Stimulated activated naive CD8-positive, alpha-beta T cell treated with anti-CD3 and anti-CD28 coated beads, Interleukin-15, amount 100 ng/mL, for 72 hours (primary cell): ENCODE results near the gene VPS13D.

ENCODE experiments used
- ATAC-seq: fragments of 150-1000 bp; cut with Tn5 transposase; 2 replicates; pipeline ENCODE4 v1.10.0; 2021; ENCODE audit warnings: mild to moderate bottlenecking, moderate library complexity
- DNase-seq, 2 donors: peaks; one replicate each; pipeline ENCODE4 v3.0.0; 2021 to 2022
- H3K27ac Mint-ChIP-seq, 2 donors: one replicate each; pipeline ENCODE4 v1.8.0; 2022; ENCODE audit warnings: mild to moderate bottlenecking in 2 of 2, mixed read lengths in 2 of 2, moderate library complexity in 2 of 2
- H3K27me3 Mint-ChIP-seq: one replicate; pipeline ENCODE4 v1.8.0; 2022; ENCODE audit warnings: mixed read lengths
- H3K4me1 Mint-ChIP-seq: one replicate; pipeline ENCODE4 v1.8.0; 2022; ENCODE audit warnings: mild to moderate bottlenecking, mixed read lengths
- H3K4me3 Mint-ChIP-seq, 2 donors: one replicate each; pipeline ENCODE4 v1.8.0; 2022; ENCODE audit warnings: mild to moderate bottlenecking in 2 of 2, mixed read lengths in 2 of 2, moderate library complexity in 1 of 2
- H3K9me3 Mint-ChIP-seq, 2 donors: one replicate each; pipeline ENCODE4 v1.8.0; 2022; ENCODE audit warnings: mixed read lengths in 2 of 2

VPS13D gene

DNA sequence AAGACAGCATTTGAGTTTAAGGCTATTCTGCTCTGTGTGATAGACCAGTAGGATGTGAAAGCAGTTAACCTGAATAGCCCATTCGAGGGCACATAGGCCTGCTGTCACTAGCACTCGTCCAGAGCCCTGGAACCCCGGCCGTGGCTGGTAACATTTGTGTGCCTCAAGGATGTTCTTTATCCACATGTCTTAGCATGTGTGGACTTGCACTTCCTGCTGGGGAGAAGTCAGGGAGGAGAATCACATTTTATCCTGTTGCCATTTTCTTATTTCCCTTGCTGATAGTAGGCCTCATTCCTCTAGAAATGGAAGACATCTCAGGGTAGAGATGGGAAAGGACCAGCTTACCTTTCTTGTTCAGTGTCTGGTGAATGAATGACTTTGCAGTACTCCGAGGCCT lies 54.7 kb downstream of the VPS13D start:
- Mint-ChIP-seq H3K27ac (no peak overlapping the region), H3K27me3 (no peaks in the 10 kb centered on the region), H3K4me3 (no peak overlapping the region), H3K4me1 (peaks cover 16% of the 10 kb centered on the region), H3K9me3 (no peaks in the 10 kb centered on the region)
- DNase-seq (no peak), ATAC-seq (no peak)

DNA sequence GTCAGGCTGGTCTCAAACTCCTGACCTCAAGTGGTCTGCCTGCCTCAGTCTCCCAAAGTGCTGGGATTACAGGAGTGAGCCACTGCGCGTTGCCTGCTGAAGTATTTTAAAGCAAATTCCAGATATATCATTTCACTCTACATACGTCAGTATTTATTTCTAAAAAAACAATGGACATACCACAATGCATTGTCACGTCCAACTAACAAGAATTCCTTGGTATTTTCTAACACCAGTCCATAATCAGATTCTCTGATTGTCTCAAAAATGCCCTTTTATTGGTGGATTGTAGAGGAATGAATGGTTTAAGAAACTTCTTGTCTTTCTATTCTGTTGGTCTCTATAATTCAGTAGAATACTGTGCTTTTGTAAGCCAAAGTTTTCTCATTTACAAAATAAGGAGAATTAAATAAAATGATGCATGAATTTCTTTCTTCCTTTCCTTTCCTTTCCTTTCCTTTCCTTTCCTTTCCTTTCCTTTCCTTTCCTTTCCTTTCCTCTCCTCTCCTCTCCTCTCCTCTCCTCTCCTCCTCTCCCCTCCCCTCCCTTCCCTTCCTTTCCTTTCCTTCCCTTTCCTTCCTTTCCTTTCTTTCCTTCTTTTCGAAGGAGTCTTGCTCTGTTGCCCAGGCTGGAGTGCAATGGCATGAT lies 55.8 kb downstream of the VPS13D start:
- H3K4me3 Mint-ChIP-seq: no peak overlapping the region
- no peak overlapping the region for H3K27ac Mint-ChIP-seq
- ATAC-seq (no peak), DNase-seq (no peak)
- no peaks in the 10 kb centered on the region for H3K27me3 Mint-ChIP-seq
- peaks cover 16% of the 10 kb centered on the region for H3K4me1 Mint-ChIP-seq
- H3K9me3 Mint-ChIP-seq: no peaks in the 10 kb centered on the region

DNA sequence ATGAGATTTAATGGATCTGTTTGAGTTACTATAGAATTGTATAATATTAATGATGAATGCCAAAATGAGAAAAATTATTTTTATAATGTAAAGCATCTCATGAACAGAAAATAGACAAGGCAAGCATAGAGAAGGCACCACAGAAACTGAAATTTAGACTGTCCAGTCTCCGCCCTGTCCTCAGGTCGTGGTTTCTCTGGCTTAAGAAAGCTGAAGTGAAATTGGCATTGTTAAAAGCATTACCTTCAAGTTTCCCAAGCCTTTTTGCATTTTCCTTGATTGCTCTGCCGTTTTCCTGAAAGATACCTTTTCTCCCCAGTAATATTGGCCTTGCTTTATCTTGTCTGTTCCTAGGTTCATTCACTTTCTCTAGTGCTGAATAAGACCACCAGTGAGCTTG lies 58.0 kb downstream of the VPS13D start:
- Mint-ChIP-seq H3K4me3 (no peak overlapping the region), H3K27me3 (no peaks in the 10 kb centered on the region), H3K27ac (no peak overlapping the region), H3K4me1 (peaks cover 16% of the 10 kb centered on the region), H3K9me3 (no peaks in the 10 kb centered on the region)
- ATAC-seq: no peak
- no peak for DNase-seq

DNA sequence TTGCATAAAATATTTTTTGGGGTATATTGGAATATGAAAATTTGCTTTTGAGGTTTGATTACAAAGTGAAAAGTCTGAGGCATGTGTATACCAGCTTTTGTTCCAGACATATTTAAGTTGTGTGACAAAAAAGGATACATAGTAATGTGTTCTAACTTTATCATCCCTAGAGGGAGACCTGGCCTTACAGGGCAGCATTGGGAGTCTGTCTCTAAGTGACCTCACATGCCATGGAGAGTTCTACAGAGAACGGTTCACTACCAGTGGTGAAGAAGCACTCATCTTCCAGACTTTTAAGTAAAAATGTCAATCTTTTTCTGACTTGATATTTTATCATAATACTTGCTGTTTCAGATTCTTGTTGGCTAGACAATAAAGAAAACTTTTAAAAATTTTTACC lies 61.0 kb downstream of the VPS13D start:
- H3K9me3 Mint-ChIP-seq: no peaks in the 10 kb centered on the region
- DNase-seq: no peak
- H3K4me3 Mint-ChIP-seq: no peak overlapping the region
- no peak overlapping the region for H3K27ac Mint-ChIP-seq
- ATAC-seq: no peak
- H3K4me1 Mint-ChIP-seq: peaks cover 18% of the 10 kb centered on the region
- H3K27me3 Mint-ChIP-seq: no peaks in the 10 kb centered on the region

DNA sequence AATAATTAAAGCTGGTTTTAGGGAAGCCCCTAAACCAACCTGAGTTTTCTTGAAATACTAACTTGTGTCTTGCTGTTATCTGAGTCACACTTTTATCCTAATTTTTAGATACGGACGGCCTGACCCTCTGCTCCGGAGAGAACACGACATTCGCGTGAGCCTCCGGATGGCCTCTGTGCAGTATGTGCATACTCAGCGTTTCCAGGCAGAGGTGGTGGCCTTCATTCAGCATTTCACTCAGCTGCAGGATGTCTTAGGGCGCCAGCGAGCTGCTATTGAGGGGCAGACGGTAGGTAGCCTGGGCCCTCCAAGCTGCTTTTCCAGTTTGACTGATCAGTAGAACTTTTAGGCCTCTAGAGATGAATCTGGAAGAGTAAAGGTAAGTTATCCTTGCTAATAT lies 63.6 kb downstream of the VPS13D start:
- H3K27me3 Mint-ChIP-seq: no peaks in the 10 kb centered on the region
- ATAC-seq: no peak
- no peak for DNase-seq
- H3K4me3 Mint-ChIP-seq: no peak overlapping the region
- H3K27ac Mint-ChIP-seq: no peak overlapping the region
- H3K9me3 Mint-ChIP-seq: no peaks in the 10 kb centered on the region
- peaks cover 30% of the 10 kb centered on the region for H3K4me1 Mint-ChIP-seq

DNA sequence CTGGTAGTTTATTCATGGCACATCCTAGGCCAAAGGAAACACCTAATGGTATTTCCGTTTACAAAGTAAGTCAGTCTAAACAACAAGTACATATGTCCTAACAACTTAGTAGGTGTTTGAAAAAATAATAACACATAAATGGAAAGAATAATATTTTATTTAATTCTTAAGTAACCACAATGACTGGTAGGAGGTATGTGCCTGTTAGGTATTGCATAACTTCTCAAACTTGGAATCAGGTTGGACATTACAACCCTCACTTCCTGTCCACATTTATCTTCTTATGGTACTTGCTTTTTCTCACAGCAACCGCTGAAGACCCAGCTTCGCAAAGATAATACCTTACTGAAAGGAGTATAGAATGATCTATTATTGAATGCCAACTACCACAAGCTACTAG lies 64.2 kb downstream of the VPS13D start:
- no peak for DNase-seq
- H3K4me1 Mint-ChIP-seq: peaks cover 36% of the 10 kb centered on the region
- H3K4me3 Mint-ChIP-seq: no peak overlapping the region
- no peaks in the 10 kb centered on the region for H3K27me3 Mint-ChIP-seq
- no peak overlapping the region for H3K27ac Mint-ChIP-seq
- ATAC-seq: no peak
- no peaks in the 10 kb centered on the region for H3K9me3 Mint-ChIP-seq

DNA sequence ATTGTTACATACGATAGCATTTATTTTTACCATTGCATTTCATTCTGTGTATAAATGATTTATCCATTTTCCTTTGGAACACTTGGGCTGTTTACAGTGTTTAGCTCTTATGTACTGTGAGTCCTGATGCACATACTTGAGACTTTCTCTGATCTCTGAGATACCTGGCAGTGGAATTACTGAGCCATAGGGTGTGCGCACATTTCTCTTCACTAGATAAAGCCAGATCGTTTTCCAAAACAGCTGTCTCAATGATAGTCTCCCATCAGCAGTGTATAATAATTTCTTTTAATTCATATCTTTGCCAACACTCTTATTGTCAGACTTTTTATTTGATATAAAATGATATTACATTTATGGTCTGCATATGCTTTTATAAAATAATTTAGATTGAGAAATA lies 66.2 kb downstream of the VPS13D start:
- ATAC-seq (no peak), DNase-seq (no peak)
- Mint-ChIP-seq H3K27ac (no peak overlapping the region), H3K27me3 (no peaks in the 10 kb centered on the region), H3K9me3 (no peaks in the 10 kb centered on the region), H3K4me3 (peak overlapping the region in 1 of 2 donors; percentile 27), H3K4me1 (peaks cover 37% of the 10 kb centered on the region)

DNA sequence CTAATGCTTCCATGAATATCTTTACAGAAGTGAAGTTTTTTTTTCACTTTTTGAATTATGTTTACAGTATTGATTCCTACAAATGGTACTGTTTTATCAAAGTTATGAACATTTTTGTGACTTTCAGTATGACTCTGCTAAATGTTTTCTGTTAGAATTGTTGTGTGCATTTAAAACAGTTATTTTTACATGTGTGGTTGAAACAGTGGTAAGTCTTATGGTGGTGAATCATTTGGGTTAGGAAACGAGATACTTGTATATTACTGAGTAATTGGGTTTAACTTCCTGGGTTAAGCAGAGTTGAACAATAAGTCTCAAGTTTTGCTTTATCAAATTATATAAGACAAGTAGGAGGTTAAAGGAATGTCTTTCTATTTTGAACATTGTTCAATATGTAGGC lies 66.8 kb downstream of the VPS13D start:
- Mint-ChIP-seq H3K27me3 (no peaks in the 10 kb centered on the region), H3K4me3 (peak overlapping the region; percentile 14 to 56), H3K27ac (peak overlapping the region in 1 of 2 donors; percentile 74), H3K9me3 (no peaks in the 10 kb centered on the region), H3K4me1 (peaks cover 41% of the 10 kb centered on the region)
- DNase-seq (no peak), ATAC-seq (peak; percentile 99)

DNA sequence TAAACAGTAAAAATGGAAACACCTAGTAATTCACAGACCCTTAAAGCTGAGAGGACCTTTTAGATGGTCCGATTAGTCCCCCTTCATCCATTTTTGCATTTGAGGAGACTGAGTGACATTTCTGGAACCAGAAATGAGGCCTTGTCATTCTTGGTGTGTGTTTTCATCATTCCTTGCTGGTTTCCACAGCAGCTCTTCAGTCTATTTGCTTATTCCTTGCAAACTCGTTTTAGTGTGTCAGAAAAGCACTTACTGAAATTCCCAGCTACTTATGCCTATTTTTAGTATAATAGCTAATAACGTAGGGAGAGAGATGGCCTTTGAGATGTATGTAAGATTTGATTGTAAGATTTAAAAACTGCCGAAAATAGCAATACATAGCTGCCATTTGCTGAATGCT lies 70.9 kb downstream of the VPS13D start:
- no peak overlapping the region for H3K27ac Mint-ChIP-seq
- DNase-seq: no peak
- ATAC-seq: no peak
- H3K4me3 Mint-ChIP-seq: no peak overlapping the region
- H3K9me3 Mint-ChIP-seq: no peaks in the 10 kb centered on the region
- H3K27me3 Mint-ChIP-seq: no peaks in the 10 kb centered on the region
- H3K4me1 Mint-ChIP-seq: peaks cover 41% of the 10 kb centered on the region

DNA sequence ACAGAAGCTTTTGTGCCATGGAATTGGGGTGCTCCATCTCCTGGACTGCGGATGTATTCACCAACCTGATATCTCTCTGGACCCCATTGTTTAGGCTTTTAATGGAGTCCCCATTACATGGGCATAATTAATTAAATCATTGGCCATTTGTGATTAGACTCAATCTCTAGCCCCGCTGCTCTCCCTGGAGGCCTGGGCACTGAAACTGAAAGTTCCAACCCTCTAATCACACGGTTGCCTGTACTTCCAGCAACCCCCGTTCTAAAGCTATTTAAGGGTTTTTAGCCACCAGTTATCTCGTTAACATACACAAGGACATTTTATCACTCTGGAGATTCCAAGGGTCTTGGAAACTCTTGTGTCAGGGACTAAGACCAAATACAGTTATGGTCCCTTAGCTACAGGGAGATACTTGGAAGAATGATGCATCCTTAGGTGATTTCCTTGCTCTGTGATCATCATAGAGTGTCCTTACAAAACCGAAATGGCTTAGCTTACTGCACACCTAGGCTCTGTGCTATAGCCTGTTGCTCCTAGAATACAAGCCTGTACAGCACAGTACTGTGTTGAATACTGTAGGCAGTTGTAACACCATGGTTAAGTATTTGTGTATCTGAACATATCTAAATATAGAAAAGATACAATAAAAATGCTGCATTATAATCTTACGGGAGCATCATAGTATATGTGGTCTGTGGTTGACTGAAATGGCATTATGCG lies 71.8 kb downstream of the VPS13D start:
- Mint-ChIP-seq H3K27ac (no peak overlapping the region), H3K4me3 (no peak overlapping the region)

DNA sequence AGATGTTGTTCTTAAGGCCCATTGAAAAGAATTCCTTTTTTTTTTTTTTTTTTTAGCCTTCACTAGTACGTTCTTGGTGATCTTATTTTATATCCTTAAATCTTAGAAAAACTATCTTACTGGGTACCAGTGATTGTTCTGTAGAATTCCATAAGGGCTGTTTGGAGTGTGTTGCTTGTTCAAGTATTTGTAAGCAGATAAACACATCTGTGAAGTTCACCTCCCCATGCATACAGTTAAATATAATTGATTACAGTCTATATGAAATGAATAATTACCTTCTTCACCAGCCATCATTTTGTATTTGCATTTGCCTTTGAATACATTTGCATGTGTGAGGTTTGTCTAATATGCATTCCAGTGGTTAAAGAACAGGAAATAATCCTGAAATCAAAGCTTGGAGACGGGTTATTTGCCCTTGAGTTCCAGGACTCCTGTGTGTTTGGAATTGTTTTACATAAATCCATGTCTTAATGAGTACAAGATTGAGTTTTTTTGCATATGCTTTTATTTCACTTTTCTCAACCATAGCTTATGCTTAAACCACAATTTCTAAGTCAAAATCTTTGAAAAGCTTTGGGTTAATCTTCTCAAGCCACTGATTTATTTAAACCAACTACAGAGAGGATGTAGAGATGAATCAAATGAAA lies 73.1 kb downstream of the VPS13D start:
- H3K27me3 Mint-ChIP-seq: no peaks in the 10 kb centered on the region
- DNase-seq (no peak), ATAC-seq (no peak)
- no peaks in the 10 kb centered on the region for H3K9me3 Mint-ChIP-seq
- no peak overlapping the region for H3K27ac Mint-ChIP-seq
- H3K4me1 Mint-ChIP-seq: peaks cover 19% of the 10 kb centered on the region
- H3K4me3 Mint-ChIP-seq: no peak overlapping the region

More for the DNA sequence above, 71.8 kb downstream of the VPS13D start:
- DNase-seq: no peak
- Mint-ChIP-seq H3K9me3 (no peaks in the 10 kb centered on the region), H3K27me3 (no peaks in the 10 kb centered on the region), H3K4me1 (peaks cover 31% of the 10 kb centered on the region)
- no peak for ATAC-seq

DNA sequence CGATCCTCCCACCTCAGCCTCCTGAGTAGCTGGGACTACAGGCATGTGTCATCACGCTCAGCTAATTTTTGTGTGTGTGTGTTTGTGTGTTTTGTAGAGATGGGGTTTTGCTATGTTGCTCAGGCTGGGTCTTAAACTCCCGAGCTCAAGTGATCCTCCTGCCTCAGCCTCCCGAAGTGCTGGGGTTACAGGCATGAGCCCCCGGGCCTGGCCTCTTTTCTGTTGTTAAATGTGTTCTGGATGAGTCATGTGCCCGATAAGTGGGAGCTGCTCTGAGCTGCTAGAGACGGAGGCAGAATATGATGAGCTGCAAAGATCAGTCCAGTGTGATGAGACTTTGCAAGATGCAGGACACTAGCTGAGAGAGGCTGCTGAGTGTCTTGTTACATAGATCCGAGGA lies 75.5 kb downstream of the VPS13D start:
- H3K27me3 Mint-ChIP-seq: no peaks in the 10 kb centered on the region
- peaks cover 7% of the 10 kb centered on the region for H3K4me1 Mint-ChIP-seq
- H3K27ac Mint-ChIP-seq: no peak overlapping the region
- ATAC-seq (no peak), DNase-seq (no peak)
- H3K4me3 Mint-ChIP-seq: no peak overlapping the region
- no peaks in the 10 kb centered on the region for H3K9me3 Mint-ChIP-seq

DNA sequence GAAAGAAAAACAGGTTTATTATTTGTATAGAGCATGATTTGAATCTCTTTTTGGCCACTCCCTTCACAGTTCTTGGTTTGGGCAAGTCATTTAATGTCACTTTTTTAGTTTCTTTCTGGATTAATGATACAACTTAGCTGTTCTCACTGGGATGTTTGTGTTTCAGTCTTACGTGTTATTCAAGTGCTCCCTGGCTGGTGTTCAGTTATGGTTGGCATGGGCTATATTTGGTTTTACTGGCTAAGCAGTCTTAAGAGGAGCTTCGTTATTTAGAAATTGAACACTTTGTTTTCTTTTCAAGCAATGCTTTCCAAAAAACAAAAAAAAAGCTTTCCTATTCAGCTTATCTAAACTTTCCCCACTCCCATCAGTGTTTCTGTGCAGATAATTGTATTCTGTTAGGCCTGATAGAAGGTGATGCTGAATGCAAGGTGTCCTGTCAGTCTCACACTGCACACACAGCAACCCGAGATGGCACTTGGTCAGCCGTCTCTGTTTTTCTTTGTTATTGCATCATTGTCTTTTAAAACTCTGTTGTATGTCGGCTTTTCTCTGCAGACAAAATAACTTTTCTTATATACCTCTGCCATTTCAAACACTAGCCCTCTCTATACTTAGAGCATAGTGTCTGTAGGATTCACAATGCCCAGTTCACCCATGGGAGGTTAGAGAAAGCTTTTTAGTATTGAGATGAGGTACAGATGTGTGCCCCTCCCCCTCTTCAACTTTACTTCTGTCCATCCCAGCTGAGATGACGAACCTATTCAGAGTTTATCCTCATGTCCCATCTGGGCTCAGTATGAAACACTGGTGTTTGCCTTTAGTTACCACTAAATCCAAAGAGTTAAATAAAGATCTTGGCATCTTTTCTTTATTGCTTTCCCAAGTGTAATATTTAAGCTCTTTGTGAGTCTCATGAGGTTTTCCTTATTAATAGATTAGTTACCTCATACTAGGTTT lies 80.2 kb downstream of the VPS13D start:
- H3K27ac Mint-ChIP-seq: no peak overlapping the region
- ATAC-seq (no peak), DNase-seq (no peak)
- no peaks in the 10 kb centered on the region for H3K9me3 Mint-ChIP-seq
- no peak overlapping the region for H3K4me3 Mint-ChIP-seq
- H3K27me3 Mint-ChIP-seq: no peaks in the 10 kb centered on the region
- H3K4me1 Mint-ChIP-seq: peaks cover 8% of the 10 kb centered on the region

DNA sequence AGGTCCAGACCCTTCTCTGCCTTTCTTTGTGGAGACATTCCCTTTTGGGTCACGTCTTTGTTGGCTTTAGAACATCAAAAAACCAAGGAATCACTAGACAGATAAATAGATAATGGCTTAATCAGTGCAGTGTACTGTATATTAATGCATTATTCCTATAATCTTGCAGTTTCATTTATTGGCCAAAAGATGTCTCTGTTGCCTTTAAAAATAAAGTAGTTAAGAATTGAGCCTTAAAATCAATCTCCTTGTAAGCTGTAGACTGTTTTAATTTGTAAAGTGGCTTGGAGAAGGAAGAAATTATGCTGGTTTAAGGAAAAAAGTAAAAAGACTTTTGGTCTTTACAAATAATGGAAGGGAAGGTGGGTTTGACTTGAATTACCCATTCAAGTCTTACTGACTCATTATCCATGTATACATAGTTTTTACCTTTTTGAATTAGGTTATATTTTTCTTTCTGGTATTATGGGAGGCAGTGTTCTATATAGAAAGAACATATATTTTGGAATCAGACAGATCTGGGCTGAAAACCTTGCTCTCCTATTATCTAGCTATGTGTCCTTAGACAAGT lies 84.6 kb downstream of the VPS13D start:
- Mint-ChIP-seq H3K9me3 (no peaks in the 10 kb centered on the region), H3K4me1 (peaks cover 11% of the 10 kb centered on the region), H3K27ac (no peak overlapping the region), H3K4me3 (no peak overlapping the region), H3K27me3 (no peaks in the 10 kb centered on the region)
- ATAC-seq (no peak), DNase-seq (no peak)

DNA sequence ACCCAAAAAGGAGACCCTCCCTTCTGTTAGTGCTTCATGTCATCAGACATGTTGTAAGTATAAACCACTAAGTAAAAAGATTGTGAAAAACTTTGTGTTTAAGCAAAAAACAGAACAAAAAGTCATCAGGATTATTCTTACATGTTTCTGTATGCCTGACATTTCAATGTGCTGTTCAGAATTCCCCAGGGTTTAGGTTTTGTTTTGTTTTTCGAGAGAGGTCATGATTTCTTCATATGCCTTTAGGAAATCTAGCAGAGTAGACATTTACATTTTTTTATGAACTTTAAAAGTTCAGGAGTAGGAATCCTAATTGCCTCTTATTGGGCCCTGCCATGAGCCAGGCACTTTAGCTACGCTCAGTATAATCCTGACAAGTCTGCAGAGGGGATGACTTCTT lies 85.3 kb downstream of the VPS13D start:
- Mint-ChIP-seq H3K4me3 (no peak overlapping the region), H3K27me3 (no peaks in the 10 kb centered on the region), H3K9me3 (no peaks in the 10 kb centered on the region), H3K4me1 (peaks cover 11% of the 10 kb centered on the region), H3K27ac (no peak overlapping the region)
- no peak for DNase-seq
- ATAC-seq: no peak
